HL-60 (cell line): Measurements from ENCODE around the gene YBX3.

Source experiments
- POLR2AphosphoS5 ChIP-seq: IDR thresholded peaks from 2 replicates; pipeline ENCODE4 v1.6.1; 2012; ENCODE audit warnings: low read depth
- REST ChIP-seq: IDR thresholded peaks from 2 replicates; pipeline ENCODE4 v1.6.1; 2012; ENCODE audit warnings: low read depth; ENCODE audit not compliant: insufficient replicate concordance
- SPI1 ChIP-seq: IDR thresholded peaks from 2 replicates; pipeline ENCODE4 v1.6.1; 2012; ENCODE audit warnings: low read depth, mild to moderate bottlenecking, borderline replicate concordance

DNA sequence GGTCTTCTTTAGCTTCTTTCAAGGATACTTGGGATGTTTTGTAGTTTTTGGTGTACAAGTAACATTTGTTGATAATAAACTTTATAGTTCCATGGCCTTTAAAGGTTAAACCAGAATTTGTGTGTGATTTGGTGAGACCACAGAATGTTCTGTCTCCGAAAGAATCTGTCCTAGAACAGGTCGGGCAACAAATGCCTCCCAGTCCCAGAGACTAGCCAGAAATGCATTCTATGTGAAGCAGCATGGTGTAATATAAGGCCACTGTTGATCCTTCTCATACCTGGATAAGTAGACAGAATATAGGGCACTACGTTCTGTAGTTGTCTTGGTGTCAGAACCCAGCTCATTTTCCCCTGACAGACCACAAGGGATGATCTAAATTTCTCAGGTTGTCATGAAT, 59.3 kb downstream of the YBX3 start:
- TF ChIP-seq REST (no peak), SPI1 (no peak), POLR2AphosphoS5 (no peak)
